Tibial artery (tissue), 4 donors: ENCODE measurements around the gene TGM4.

Experiments used
- DNase-seq, 2 donors: peaks; one replicate each; pipeline ENCODE4 v3.0.0-alpha.2; 2019
- H3K27ac ChIP-seq, 2 donors: fragments of 200-600 bp; sonication (generic) in 1 of 2; 1 replicate in 1 of 2; 2 replicates in 1 of 2; pipeline ENCODE4 v1.5.1; 2018 to 2019; ENCODE audit warnings: mild to moderate bottlenecking in 1 of 2
- H3K27me3 ChIP-seq, 2 donors: fragments of 200-600 bp; sonication (generic) in 1 of 2; one replicate each; pipeline versions ENCODE4 v1.5.1 to v1.6.0; 2016 to 2019
- H3K36me3 ChIP-seq, 3 donors: fragments of 200-600 bp; sonication (generic) in 2 of 3; one replicate each; pipeline ENCODE4 v1.5.1; 2016 to 2019; ENCODE audit warnings: mild to moderate bottlenecking in 2 of 3
- H3K4me1 ChIP-seq, 4 donors: fragments of 200-600 bp; sonication (generic) in 2 of 4; 1 replicate in 3 of 4; 2 replicates in 1 of 4; pipeline ENCODE4 v1.5.1; 2016 to 2019
- H3K4me3 ChIP-seq, 2 donors: fragments of 200-600 bp; sonication (generic) in 1 of 2; 1 replicate in 1 of 2; 2 replicates in 1 of 2; pipeline ENCODE4 v1.5.1; 2018 to 2019; ENCODE audit warnings: mild to moderate bottlenecking in 2 of 2
- H3K9me3 ChIP-seq, 3 donors: fragments of 200-600 bp; sonication (generic) in 1 of 3; one replicate each; pipeline ENCODE4 v1.5.1; 2016 to 2019
- intact Hi-C: fragments of 100-400 bp; cut with DNase I; formaldehyde crosslinking; loops from one replicate; pipeline ENCODE4 v1.15.0; 2023; ENCODE audit warnings: low total_unique reads
- TF ChIP-seq, protein P1 (sequence below), 2 experiments: fragments of 200-600 bp in 1 of 2; fragments of 450-650 bp in 1 of 2; IDR thresholded peaks; one replicate each; pipeline ENCODE4 v1.5.1; 2017 to 2019; ENCODE audit warnings: antibody characterized with exemption in 2 of 2, mild to moderate bottlenecking in 1 of 2, moderate library complexity in 1 of 2

Gene TGM4

DNA sequence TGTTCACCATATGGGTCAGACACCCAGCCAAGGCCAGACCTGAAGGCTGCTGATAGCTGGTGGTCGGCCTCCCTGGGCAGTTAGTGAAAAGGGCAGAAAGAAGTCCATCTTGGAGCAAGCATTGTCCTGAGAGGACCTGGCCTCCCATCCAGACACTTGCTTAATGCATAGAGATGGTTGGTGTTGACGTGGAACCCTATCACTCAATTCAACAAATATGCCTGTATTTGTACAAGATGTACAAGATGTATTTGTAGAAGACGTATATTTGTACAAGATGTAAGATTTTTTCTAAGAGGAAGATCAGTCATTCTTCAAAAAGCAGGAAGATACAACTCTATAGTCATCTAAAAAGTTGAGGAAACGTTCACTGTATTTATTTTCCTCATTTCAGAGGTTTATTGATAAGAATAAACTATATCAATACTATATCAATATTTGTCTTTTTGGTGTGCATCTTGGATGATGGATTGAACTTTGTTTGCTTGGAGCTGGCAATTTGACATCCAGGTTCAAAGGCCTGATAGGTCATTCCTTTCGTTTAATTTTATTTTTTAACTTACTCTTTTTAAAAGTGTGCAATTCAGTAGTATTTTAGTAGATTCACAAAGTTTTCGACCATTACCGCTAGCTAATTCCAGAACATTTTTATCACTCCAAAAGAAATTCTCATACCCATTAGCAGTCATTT lies 6.8 kb upstream of the TGM4 start:
- intact Hi-C loops: no loop called here
- no peak for DNase-seq
- H3K4me3 ChIP-seq: no peak overlapping the region
- peaks cover 0 to 6% (median 4%) of the 10 kb centered on the region in 4 donors for H3K4me1 ChIP-seq
- no peak overlapping the region for H3K27ac ChIP-seq
- H3K27me3 ChIP-seq: no peaks in the 10 kb centered on the region
- TF ChIP-seq, protein P1, sequence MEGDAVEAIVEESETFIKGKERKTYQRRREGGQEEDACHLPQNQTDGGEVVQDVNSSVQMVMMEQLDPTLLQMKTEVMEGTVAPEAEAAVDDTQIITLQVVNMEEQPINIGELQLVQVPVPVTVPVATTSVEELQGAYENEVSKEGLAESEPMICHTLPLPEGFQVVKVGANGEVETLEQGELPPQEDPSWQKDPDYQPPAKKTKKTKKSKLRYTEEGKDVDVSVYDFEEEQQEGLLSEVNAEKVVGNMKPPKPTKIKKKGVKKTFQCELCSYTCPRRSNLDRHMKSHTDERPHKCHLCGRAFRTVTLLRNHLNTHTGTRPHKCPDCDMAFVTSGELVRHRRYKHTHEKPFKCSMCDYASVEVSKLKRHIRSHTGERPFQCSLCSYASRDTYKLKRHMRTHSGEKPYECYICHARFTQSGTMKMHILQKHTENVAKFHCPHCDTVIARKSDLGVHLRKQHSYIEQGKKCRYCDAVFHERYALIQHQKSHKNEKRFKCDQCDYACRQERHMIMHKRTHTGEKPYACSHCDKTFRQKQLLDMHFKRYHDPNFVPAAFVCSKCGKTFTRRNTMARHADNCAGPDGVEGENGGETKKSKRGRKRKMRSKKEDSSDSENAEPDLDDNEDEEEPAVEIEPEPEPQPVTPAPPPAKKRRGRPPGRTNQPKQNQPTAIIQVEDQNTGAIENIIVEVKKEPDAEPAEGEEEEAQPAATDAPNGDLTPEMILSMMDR (IDR thresholded peaks at IDR 0.05): no peak
- H3K9me3 ChIP-seq: no peaks in the 10 kb centered on the region
- H3K36me3 ChIP-seq: peaks cover 0 to 10% (median 3%) of the 10 kb centered on the region in 3 donors

DNA sequence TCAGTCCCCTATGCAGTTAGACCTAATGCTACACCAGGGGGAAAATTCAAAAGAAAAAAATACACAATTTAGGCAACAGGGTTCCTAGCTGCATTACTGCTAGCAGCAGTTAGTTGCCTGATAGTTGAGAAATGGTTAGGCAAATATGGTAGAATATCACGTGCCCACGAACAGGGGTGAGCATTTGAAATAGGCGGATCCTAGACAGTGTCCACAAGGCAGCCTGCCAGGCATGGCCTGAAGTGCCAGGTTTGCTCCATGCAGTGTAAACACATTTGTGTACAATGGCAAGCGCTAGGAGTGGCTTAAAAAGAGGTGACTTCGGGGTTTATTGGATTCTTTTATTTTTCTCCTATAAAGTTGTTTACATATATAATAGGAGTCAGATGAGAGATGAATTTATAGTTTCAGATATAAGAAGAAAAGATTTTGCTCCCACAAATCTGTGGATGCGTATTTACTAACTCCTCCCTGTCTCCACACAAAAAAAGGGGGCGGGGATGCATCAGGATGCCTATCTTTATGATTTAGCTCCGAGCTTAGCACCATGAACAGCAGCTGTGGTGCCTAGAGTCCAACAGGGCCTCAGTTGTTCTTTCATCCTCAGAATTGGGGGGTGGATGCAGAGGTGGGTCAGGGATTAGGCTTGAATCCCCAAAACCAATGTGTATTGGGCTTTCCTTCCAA lies 3.9 kb upstream of the TGM4 start:
- intact Hi-C loops: no loop called here
- TF ChIP-seq, protein P1 (IDR thresholded peaks at IDR 0.05): no peak
- Histone ChIP-seq H3K27me3 (no peaks in the 10 kb centered on the region), H3K4me3 (no peak overlapping the region), H3K9me3 (no peaks in the 10 kb centered on the region), H3K36me3 (peaks cover 0 to 10% (median 0%) of the 10 kb centered on the region in 3 donors), H3K27ac (no peak overlapping the region), H3K4me1 (no peaks in the 10 kb centered on the region)
- no peak for DNase-seq

DNA sequence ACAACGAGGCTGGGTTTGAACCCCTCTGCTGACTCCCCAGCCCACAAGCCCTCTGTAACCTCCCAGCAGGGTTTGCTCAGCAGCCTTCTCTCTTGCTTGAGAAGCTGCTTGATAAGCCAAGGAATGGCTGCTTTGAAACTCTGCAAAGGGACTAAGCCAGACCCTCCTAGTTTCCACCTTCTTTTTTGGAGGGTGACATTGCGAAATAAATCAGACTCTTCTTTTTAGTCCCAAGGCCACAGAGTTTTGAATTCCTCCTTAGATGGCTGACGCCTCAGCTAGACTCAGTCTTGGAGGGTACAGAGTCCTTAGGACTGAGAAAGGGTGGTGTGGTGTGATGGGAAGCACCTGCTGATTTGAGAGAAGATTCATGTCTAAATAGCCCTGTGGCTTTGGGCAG lies 1.2 kb downstream of the TGM4 start:
- DNase-seq: no peak
- Histone ChIP-seq H3K9me3 (no peaks in the 10 kb centered on the region), H3K4me1 (no peaks in the 10 kb centered on the region), H3K4me3 (no peak overlapping the region), H3K27ac (no peak overlapping the region), H3K27me3 (no peaks in the 10 kb centered on the region), H3K36me3 (no peaks in the 10 kb centered on the region)
- intact Hi-C loops: no loop called here
- TF ChIP-seq, protein P1 (IDR thresholded peaks at IDR 0.05): no peak

DNA sequence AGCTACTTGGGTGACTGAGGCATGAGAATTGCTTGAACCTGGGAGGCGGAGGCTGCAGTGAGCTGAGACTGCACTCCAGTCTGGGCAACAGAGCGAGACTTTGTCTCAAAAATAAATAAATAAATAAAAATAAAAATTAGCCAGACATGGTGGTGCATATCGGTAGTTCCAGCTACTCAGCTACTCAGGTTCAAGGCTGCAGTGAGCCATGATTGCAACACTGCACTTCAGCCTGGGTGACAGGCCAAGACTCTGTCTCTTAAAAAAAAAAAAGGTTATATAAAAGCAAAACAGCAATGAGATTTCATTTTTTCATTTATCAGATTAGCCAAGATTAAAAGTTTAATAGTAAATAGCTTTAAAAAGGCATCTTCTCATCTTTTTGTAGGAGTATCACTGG lies 2.9 kb downstream of the TGM4 start:
- no peak overlapping the region for H3K27ac ChIP-seq
- no peaks in the 10 kb centered on the region for H3K4me1 ChIP-seq
- DNase-seq: no peak
- H3K36me3 ChIP-seq: no peaks in the 10 kb centered on the region
- TF ChIP-seq, protein P1 (IDR thresholded peaks at IDR 0.05): no peak
- no peak overlapping the region for H3K4me3 ChIP-seq
- no peaks in the 10 kb centered on the region for H3K9me3 ChIP-seq
- no peaks in the 10 kb centered on the region for H3K27me3 ChIP-seq
- intact Hi-C loops: no loop called here

DNA sequence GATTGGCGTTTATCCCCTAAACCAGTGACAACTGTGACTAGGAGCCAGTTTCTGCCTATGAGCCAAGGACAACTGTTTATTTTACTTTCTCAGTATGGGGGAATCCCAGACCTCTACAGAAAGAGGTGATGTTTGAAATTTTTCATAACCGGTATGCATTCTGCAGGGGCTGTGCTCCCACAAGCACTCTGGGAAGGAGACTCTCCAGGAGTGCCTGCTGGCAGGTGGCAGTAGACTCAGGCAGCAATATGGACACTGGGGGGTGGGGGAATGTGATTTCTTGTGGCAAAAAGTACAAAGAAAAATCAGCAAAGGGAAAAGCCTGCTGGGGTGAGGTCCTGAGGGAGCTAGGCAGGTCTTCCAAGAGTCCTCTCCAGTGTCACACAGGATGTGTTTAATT lies 5.9 kb downstream of the TGM4 start:
- TF ChIP-seq, protein P1 (IDR thresholded peaks at IDR 0.05): no peak
- intact Hi-C loops: no loop called here
- H3K27me3 ChIP-seq: no peaks in the 10 kb centered on the region
- DNase-seq: no peak
- H3K4me1 ChIP-seq: peaks cover 0 to 19% (median 17%) of the 10 kb centered on the region in 4 donors
- no peak overlapping the region for H3K27ac ChIP-seq
- H3K4me3 ChIP-seq: no peak overlapping the region
- no peaks in the 10 kb centered on the region for H3K9me3 ChIP-seq
- no peaks in the 10 kb centered on the region for H3K36me3 ChIP-seq
